Ovary (tissue), 9 donors: ENCODE data around the gene JUNB. TPM values are rescaled to one million over a fixed set of nuclear protein-coding genes. Genes with fewer than 3 reads are reported as not detected.
A peak's percentile ranks its signal among the peaks of the same experiment; 100 is the strongest.

ENCODE experiments used
- DNase-seq, 5 donors: peaks; one replicate each; pipeline ENCODE4 v3.0.0-alpha.2; 2019 to 2020
- H3K27ac ChIP-seq, 2 donors: fragments of 200-600 bp; one replicate each; pipeline versions ENCODE4 v1.5.1 to v1.8.0; 2019 to 2022
- H3K27me3 ChIP-seq: fragments of 200-600 bp; one replicate; pipeline ENCODE4 v1.8.0; 2022
- H3K36me3 ChIP-seq: fragments of 200-600 bp; sonication (generic); one replicate; pipeline ENCODE4 v1.5.1; 2019
- H3K4me1 ChIP-seq: one replicate; pipeline ENCODE4 v1.8.1; 2013; ENCODE audit warnings: mild to moderate bottlenecking, moderate library complexity; ENCODE audit not compliant: insufficient read depth
- H3K4me3 ChIP-seq: fragments of 200-600 bp; sonication (generic); one replicate; pipeline ENCODE4 v1.5.1; 2017
- H3K9me3 ChIP-seq, 2 donors: fragments of 200-600 bp in 1 of 2; sonication (generic) in 1 of 2; one replicate each; pipeline versions ENCODE4 v1.5.1 to v1.8.1; 2013 to 2019; ENCODE audit warnings: mild to moderate bottlenecking in 1 of 2, moderate library complexity in 1 of 2
- EP300 ChIP-seq: sonication (generic); formaldehyde crosslinking; IDR thresholded peaks from one replicate; pipeline ENCODE4 v1.6.1; 2017; ENCODE audit warnings: antibody characterized with exemption
- POLR2A ChIP-seq: fragments of 450-650 bp; IDR thresholded peaks from one replicate; pipeline ENCODE4 v1.6.1; 2017; ENCODE audit warnings: antibody characterized with exemption, mild to moderate bottlenecking, moderate library complexity
- WGBS, 3 donors: extraction: QIAGEN DNeasy Blood & Tissue Kit in 1 of 3; methylation state at CpG; one replicate each; pipeline versions ENCODE4 v1.1.5 to v1.1.7; 2013 to 2017; 5-methylcytosine and 5-hydroxymethylcytosine counted together
- intact Hi-C, 4 donors: fragments of 100-400 bp; cut with DNase I; formaldehyde crosslinking; loops; one replicate each; pipeline versions ENCODE4 v1.11.0 to v1.15.1; 2022 to 2023
- polyA plus RNA-seq, 2 donors: library from polyadenylated mRNA; stranded (reverse); fragments of 200-250 nt in 1 of 2; fragments of 350-450 nt in 1 of 2; fragmentation: Illumina TruSeq in 1 of 2; extraction: RNeasy Lipid Tissue Mini Kit (QIAGEN cat#74804) in 1 of 2; gene quantifications; one replicate each; pipeline ENCODE4 v1.2.3, GENCODE V29; 2013 to 2014
- total RNA-seq, 7 donors: library from RNA; depleted of rRNA in 2 of 7; stranded (reverse); fragments of >200 nt in 2 of 7; fragmentation: NEBNext Ultra II Directional in 3 of 7; extraction: Animal tissue kit (Norgen Biotek cat#: 25700) in 3 of 7; gene quantifications; one replicate each; pipeline versions ENCODE4 v1.1.0 to v1.2.4, GENCODE V29; 2016 to 2023
- TF ChIP-seq, protein P1 (sequence below), 3 donors: fragments of 450-650 bp in 2 of 3; fragments of 200-600 bp in 1 of 3; IDR thresholded peaks; one replicate each; pipeline versions ENCODE4 v1.5.1 to v1.8.0; 2016 to 2022; ENCODE audit warnings: antibody characterized with exemption in 3 of 3, mild to moderate bottlenecking in 1 of 3
- donor health status: DM: no; HTN: no; CAD: no; lungs with moderate emphysema.
- donor health status: DM: no; HTN: no; CAD: no.
- donor health status: Bipolar disorder and iron deficiency.
- donor health status: DM: yes; HTN: yes; CAD: no.
- donor health status: DM: no; HTN: no; CAD: no.
- donor health status: DM: yes; HTN: yes; CAD: no.

Gene JUNB
- total and polyA plus RNA-seq, 9 donors: 6.8 to 3,039 (median 413) TPM

DNA sequence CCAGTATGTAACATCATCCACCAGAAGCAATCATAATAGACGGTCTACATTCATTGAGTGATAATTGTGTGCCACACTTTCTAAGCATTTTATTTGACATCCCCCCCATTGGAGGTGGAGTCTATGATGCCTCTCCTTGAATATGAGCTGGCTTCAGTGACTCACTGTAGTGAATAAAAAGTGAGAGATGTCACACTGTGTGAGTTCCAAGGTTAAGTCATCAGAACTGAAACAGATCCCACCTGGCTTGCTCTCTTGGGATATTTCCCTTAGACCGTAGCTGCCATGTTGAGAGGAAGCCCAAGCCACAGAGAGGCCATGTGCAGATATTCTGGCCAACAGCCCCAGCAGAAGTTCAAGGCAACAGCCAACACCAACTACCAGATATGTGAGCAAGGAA is 30.5 kb downstream of the JUNB start:
- no peak for TF ChIP-seq EP300
- TF ChIP-seq, protein P1, sequence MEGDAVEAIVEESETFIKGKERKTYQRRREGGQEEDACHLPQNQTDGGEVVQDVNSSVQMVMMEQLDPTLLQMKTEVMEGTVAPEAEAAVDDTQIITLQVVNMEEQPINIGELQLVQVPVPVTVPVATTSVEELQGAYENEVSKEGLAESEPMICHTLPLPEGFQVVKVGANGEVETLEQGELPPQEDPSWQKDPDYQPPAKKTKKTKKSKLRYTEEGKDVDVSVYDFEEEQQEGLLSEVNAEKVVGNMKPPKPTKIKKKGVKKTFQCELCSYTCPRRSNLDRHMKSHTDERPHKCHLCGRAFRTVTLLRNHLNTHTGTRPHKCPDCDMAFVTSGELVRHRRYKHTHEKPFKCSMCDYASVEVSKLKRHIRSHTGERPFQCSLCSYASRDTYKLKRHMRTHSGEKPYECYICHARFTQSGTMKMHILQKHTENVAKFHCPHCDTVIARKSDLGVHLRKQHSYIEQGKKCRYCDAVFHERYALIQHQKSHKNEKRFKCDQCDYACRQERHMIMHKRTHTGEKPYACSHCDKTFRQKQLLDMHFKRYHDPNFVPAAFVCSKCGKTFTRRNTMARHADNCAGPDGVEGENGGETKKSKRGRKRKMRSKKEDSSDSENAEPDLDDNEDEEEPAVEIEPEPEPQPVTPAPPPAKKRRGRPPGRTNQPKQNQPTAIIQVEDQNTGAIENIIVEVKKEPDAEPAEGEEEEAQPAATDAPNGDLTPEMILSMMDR (IDR thresholded peaks at IDR 0.05): no peak
- no peak for TF ChIP-seq POLR2A
- H3K4me1 ChIP-seq: peaks cover 3% of the 10 kb centered on the region
- H3K27me3 ChIP-seq: no peaks in the 10 kb centered on the region
- 72 to 89% (median 78%) methylated on average over 2 of the region's 2 CpGs for WGBS, 3 donors
- intact Hi-C loops: no loop called here
- no peaks in the 10 kb centered on the region for H3K36me3 ChIP-seq
- H3K4me3 ChIP-seq: no peak overlapping the region
- no peaks in the 10 kb centered on the region for H3K9me3 ChIP-seq
- no peak for DNase-seq
- H3K27ac ChIP-seq: no peak overlapping the region

DNA sequence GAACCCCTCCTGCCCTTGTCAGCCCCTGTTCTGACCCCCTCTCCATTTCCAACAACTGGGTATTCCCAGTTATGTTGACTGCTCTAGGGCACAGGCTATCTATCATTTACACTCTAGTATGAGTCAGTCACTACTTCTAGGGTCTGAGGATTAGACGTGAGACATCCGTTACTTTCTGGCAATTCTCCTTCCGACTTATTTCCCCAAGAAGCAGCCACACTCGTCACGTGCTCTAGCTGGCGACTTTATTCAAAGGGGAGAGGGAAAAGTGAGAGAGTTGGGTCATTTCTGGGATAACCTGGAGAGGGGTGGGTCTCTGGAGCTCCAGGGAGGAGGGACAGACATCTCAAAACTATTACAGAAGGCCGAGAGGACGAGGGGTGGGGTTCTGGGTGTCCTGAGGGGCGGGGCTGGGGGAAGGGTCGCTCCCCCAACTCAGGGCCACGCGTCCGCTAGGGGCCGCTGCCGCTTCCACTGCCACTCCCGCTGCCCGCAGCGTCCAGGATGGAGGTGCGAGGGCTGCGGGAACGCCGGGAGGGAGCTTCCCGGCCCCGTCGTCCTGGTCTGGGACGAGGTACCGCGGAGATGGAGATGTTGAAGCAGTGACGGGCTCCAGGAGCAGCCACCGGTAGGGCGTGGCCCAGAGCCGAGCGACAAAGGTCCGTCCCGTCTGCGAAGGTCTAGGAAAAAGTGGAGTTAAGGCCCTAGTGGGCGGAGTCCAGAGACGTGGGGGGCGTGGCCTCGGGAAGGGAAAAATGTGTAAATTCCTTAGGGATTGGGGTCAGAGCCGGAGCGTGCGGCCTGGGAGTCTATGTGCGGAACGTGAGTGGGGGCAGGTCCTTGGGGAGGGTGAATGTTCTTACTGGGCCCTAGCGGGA is 34.2 kb downstream of the JUNB start:
- intact Hi-C loops: no loop called here
- H3K4me1 ChIP-seq: peaks cover 5% of the 10 kb centered on the region
- no peak for DNase-seq
- H3K9me3 ChIP-seq: no peaks in the 10 kb centered on the region
- H3K27ac ChIP-seq: no peak overlapping the region
- 3 to 5% (median 5%) methylated on average over 46 of the region's 46 CpGs for WGBS, 3 donors
- TF ChIP-seq POLR2A (no peak), EP300 (no peak)
- TF ChIP-seq, protein P1 (IDR thresholded peaks at IDR 0.05): no peak
- no peak overlapping the region for H3K4me3 ChIP-seq
- H3K27me3 ChIP-seq: no peaks in the 10 kb centered on the region
- H3K36me3 ChIP-seq: no peaks in the 10 kb centered on the region

DNA sequence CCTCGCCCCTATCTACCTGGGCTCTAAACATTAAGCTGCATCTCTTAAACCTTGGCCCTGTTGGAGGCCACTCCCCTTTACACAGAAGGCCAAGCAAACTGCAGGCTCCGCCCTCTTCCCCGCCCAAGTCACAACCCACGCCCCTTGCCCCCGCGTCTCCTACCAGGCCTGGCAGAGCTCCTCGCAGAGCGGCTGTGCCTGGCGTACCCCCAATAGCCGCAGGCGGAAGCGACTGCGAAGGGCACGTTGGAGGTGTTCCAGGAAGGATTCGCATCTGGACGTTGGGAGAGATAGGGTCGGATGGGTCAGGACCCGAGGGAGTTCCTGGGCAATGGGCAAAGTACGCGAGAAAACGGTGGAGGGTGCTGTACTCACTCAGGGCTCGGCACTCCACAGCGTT is 37.2 kb downstream of the JUNB start:
- peak in 1 of 5 donors; percentile 50 for DNase-seq
- intact Hi-C loops: no loop called here
- no peak overlapping the region for H3K4me3 ChIP-seq
- H3K9me3 ChIP-seq: no peaks in the 10 kb centered on the region
- no peak overlapping the region for H3K27ac ChIP-seq
- H3K4me1 ChIP-seq: peaks cover 5% of the 10 kb centered on the region
- H3K27me3 ChIP-seq: peaks cover 6% of the 10 kb centered on the region
- TF ChIP-seq, protein P1 (IDR thresholded peaks at IDR 0.05): no peak
- no peak for TF ChIP-seq EP300
- TF ChIP-seq POLR2A: no peak
- WGBS, 3 donors: 4 to 7% (median 4%) methylated on average over 23 of the region's 23 CpGs
- no peaks in the 10 kb centered on the region for H3K36me3 ChIP-seq

DNA sequence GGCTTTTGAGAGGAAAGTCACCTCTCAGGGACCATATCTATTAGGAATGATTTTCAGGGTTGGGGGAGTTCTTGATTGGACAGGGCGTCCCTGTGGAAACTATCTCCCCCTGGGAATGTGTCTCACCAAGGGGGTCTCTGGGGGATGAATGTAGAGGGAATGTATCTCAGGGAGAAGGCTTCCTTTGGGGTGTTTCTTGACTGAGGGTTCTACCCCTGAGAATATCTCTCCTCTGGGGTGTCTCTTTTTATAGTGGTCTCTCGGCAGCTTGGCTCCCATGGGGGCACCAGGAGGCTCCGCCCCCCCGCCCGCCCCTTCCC is 42.1 kb downstream of the JUNB start:
- no peak for DNase-seq
- WGBS, 3 donors: 2 to 4% (median 3%) methylated on average over 3 to 5 of the region's 5 CpGs
- Histone ChIP-seq H3K9me3 (no peaks in the 10 kb centered on the region), H3K27me3 (peaks cover 16% of the 10 kb centered on the region), H3K4me3 (no peak overlapping the region), H3K36me3 (no peaks in the 10 kb centered on the region), H3K4me1 (peaks cover 1% of the 10 kb centered on the region), H3K27ac (no peak overlapping the region)
- intact Hi-C loops: no loop called here
- TF ChIP-seq POLR2A: no peak
- TF ChIP-seq, protein P1 (IDR thresholded peaks at IDR 0.05): no peak
- no peak for TF ChIP-seq EP300
